GM21367 (cell line): Measurements from ENCODE around the gene SDSL.

Experiments
- ATAC-seq: cut with Tn5 transposase; IDR thresholded peaks from one replicate; pipeline ENCODE4 v1.9.1; 2021; ENCODE audit not compliant: unreplicated experiment

SDSL gene

DNA sequence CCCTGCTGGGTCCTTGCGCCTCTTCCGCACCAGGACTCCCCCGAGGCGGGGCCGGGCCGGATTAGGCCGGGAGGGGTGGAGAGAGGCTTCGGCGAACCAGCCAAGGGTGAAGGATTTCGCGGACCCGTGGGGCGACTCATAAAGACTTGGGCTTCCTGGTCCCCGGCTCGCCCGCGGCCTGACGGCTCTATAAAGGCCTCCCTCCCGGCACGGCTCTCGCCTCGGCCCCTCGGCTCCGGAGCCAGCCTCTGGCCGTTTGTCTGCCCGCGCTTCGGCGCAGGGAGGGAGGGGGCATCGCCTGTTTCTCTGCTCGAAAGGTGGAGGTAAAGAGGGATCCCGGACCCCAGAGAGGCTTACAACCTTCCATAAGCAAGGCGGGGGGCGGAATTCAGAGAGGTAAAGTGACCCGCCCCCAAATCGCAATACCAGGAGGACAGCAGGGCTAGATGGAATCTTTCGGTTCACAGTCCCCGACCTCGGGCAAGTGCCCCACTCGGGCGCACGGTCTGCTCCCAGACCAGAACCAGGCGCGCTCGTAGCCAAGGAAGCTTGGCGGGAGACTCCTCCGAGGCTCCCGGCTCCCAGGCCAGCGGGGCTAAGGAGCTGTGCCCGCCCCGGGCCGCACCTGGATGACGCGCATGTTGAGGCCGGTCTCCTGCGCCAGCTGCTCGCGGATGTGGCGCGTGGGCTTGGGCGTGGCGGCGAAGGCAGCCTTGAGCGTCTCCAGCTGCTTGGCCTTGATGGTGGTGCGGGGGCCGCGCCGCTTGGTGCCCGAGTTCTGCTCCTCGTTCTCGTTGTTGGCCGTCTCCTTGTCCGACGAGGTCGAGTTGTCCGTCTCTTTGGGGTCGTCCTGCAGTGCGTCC is 45.6 kb downstream of the SDSL start:
- ATAC-seq, result no peak

GRCh38 chr12:113468365-113469223 is 46.4 kb downstream of the SDSL start:
- no peak for ATAC-seq

DNA sequence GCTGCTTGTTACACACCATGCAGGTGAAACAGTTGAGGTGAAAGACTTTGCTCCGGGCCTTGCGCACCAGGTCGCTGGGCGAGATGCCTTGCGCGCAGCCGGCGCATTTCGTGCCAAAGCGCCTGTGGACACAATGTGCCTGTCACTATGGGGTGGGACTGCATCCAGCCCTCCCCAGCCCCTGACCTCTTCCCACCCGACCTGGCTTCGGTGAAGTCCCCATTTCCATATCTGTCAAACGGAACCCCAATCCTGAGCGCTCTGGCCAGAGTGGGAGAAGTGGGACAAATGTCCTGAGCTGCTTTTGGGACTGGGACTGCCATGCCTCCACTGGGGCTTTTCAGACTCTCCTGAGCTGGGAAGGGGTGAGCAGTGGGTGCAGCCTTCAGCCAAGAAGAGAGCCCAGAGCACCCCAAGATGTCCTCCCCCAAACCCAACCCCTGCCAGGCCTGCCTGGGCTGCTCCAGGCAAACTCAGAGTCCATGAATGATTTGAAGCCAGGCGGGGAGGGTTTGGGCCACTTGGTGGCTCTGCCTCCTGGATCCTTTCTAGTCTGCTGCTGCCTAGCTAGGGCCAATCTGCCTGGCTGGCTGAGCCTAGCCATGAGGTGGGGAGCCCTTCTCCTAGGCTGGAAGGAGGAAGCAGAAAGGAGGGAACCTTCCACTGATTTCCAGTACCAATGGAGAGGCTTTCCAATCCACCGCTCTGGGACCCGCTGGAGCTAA is 47.2 kb downstream of the SDSL start:
- no peak for ATAC-seq

DNA sequence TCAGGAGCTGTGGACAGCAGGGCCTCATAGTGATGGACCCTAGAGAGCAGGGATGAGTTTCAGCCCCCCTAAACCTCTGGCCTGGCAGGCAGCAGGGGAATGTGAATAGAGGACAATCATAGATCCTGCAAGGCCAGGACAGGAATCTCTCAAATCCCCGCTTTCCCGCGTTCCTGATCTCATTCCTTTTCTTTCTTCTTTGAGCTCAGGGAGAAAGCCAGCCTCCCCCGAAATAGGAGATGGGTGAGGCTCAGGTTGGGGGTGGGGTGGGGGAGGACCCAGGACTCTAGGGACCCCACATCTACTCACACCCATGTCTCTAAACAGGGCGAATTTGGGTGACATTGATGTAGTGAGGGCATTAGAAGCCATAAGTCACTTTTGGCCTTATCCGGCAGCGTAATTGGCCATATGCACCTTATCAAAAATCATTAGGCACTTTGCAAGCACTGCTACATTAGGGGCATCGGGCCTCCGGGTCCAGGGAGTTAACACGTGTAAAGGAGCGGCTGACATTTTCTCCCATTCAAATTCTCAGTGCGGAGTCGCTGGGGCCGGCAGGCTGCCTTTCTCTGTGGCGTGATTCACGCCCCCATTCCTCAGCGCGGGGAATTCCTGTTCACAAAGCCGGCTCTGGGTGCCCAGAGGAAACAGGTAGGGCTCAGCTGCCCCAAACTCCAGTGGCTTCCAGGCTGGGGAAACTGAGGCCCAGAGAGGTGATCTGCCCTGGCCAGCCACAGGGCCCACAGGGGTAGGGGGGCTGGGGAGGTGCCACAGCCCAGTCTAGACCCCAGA is 48.0 kb downstream of the SDSL start:
- ATAC-seq, result no peak

GRCh38 chr12:113470871-113471618 is 48.9 kb downstream of the SDSL start:
- ATAC-seq, result no peak

DNA sequence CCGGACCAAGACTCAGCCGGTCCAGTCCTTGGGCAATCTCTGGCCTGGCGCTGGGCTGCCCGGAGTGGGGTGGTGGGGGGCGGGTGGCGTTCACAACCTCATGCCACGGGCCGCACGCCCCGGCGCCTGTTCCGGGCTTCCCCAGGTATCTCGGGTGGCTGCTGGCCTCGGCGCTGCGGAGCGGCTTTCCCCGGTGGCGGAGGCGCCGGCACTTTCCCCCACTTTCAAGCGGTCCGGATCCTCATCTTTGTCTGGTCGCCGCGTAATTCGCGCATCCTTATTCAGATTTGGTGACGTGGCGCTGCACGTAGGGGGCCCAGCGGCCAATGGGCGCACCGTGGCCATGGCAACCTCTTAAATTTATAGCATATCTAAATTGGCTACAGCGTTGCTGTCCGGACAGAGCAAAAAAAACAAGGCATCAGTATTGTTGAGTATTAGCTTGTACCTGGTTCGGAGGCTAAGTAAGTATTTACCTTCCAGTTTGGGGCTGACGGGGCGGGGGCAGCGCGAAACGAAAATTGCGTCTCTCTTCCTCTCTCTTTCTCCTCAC is 49.5 kb downstream of the SDSL start, which contains the start of gene LHX5:
Gene LHX5 (minus strand): TSS at position 253 of the 553 bp plus-strand sequence. CDS start 373 bp downstream, outside the sequence.
- ATAC-seq, result no peak

GRCh38 chr12:113472191-113473121 is 50.3 kb downstream of the SDSL start:
- ATAC-seq, result no peak

DNA sequence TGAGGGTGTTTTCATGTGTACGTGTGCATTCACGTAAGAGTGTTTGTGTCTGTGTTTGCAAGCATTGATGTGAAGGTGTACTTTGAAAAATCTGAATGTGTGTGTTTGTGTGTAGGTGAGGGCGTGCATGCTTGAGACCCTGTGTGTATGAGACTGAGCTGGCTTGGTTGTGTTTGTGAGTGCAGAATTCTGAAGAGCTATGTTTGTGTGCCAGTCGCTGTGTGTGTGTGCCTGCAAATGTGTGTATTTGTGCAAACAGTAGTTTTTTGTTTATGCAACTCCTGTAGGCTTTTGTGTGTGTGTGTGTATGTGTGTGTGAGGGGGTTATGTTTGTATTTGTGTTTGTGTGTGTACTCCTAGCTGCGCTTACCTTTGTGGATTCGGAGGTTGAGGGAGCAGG is 51.2 kb downstream of the SDSL start:
- ATAC-seq, result no peak

GRCh38 chr12:113473942-113474341 is 51.8 kb downstream of the SDSL start:
- ATAC-seq, result no peak

DNA sequence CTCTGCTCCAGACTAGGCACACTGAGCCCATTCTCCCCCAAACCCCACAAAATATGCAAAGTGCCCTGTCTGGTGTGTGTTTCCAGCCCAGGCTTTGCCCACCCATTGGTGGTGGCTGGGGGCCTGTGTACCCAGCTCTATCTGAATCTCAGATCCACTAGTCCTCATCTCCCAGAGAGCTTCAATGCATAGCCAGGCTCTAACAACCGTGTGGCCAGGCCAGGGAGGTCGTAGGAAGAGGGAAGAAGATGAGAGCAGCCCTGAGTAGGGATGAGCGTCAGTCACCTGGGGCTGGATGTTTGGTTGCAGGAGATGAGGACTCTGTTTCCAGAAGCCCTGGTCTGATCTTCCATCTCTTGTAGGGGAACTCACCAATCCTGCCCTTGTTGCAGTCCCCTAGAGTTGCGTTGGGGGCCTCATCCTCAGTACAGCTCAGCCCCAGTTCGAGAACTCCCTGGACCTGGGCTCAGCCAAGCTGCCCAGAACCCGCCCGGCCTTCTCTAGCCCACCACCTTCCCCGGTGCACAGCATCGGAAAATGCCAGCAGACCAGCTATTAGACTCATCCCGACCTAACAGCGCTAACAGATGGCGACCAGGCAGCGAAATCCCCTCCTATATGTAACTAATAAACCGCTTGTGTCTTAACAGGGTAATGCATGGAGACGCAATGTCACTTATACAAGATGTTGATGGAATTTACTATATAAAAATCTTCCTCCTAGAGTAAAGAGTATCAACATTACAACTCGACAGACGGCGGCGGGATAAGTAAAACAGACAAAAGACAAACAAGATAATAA is 52.7 kb downstream of the SDSL start:
- ATAC-seq, result no peak

- no peak for ATAC-seq
Measured at GRCh38 chr12:113475451-113476175, 53.4 kb downstream of the SDSL start.

GRCh38 chr12:113476176-113476986 is 54.2 kb downstream of the SDSL start:
- no peak for ATAC-seq

DNA sequence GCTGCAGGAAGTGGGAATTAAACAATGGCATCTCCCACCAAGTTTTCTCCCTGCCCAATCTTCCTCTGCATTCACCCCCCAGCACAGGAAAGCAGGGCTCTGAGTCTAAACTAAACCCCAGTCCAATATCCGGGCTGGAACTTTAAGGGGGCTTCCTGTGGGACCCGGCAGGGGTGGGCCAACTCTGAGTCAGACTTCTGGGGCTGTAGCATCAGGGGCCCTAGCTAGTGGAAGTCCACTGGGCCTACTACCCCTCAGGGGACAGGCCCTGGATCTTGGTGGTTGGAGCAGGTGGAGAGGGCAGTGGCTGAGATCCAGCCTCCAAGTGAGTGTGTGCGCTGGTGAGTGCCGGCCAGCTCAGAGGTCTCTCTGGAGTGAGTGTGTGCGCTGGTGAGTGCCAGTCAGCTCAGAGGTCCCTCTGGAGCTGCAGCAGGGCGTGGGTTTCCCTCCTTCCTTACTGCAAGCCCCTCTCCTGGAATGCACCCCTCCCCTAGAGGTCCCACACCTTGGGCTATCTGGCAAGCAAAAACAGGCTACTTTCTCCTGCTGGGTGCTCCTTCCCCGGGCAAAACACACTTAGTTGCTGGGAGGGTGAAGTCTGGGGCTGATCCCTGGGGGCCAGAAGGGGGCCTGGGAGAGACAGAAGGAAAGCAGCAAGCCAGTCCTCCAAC is 55.1 kb downstream of the SDSL start:
- ATAC-seq, result no peak

DNA sequence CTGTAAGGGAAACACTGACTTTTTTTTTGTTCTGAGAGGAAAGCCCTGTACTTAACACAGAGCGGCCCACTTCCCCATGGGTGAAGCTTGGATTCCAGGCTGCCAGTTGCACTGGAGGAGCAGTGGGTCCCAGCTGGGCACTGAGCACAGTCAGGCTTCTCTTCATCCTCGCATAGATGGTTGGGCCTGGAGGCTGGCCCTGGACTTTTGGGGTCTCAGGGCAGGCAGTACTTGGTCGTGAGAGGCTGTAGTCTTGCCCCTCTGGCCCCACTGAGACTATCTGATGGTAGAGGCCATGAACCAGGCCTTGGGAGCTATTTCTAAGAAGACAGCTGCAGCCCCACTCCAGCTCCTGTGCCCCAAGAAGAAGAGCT is 55.6 kb downstream of the SDSL start:
- no peak for ATAC-seq

DNA sequence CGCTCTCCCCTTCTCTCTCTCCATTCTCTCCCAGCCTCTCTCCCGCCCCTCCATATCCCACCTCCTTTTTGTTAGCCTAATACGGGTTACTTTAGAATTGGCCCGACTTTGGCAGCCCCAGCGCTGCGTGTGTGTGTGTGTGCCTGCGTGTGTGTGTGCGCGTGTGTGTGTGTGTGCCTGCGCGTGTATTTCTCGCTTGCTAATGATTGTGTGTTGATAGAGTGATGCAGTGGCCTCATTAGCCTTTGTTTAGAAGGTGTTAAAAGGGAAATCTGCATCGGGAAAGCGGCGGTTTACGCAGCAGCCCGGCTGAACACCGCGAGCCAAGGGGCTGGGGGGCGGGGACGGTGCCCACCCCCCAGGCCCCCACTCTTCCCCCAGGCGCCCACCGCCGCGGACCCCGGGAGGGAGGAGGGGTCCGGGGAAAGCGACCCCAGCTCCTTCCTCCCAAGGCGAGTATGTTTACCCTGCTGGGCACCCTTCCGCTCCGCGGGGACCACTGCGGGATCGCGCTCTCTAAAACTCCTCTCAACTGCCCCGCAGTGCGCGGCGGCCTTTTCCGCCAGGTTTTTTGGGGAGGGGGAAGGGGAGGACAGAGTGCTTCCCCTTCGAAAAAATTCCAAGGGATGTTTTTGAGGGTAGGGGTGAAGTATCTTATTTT is 56.3 kb downstream of the SDSL start:
- ATAC-seq, result no peak
